Activated CD8-positive, alpha-beta memory T cell treated with anti-CD3 and anti-CD28 coated beads for 24 hours (primary cell): ENCODE data around the gene NCAM1.

Experiments
- DNase-seq: peaks from one replicate; pipeline ENCODE4 v3.0.0-alpha.2; 2020

NCAM1 gene

DNA sequence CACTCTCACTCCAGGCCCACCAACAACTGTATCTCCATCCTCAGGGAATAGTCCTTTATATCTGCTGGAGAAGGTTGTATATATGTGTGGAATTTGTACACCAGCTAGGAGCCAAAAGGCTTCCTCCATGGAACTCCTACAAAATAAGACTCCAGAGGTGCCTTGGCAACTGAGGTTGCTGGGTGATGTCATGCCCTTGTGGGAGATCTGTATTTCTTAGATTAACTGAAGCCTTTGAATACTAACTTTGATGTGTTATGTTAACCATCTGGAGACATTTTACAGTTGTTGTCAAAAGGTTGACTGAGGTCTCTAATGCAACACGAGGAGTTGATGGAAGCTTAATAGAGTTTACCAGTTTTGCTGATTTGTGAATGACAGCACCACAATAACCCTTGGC, 213.7 kb downstream of the NCAM1 start:
- no peak for DNase-seq

- DNase-seq: no peak
Measured at GRCh38 chr11:113176599-113177360, 215.6 kb downstream of the NCAM1 start.

DNA sequence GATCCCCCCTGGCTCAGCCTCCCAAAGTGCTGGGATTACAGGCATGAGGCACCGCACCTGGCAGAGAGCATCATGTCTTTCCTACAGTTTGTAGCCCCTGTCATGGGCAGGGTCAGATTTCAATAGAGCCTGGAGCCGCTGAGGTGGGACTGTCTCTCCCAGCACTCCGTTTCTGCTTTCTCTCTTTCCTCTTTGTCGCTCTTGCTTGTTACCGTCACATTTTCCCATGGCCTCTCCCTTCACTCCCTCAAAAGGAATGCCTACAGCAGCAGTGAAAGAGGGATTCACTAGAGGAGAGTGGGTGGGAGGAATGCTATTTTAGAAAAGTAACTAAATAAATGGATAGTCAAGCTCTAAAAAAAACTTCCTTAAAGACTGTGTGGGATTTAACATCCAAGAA, 216.5 kb downstream of the NCAM1 start:
- no peak for DNase-seq

DNA sequence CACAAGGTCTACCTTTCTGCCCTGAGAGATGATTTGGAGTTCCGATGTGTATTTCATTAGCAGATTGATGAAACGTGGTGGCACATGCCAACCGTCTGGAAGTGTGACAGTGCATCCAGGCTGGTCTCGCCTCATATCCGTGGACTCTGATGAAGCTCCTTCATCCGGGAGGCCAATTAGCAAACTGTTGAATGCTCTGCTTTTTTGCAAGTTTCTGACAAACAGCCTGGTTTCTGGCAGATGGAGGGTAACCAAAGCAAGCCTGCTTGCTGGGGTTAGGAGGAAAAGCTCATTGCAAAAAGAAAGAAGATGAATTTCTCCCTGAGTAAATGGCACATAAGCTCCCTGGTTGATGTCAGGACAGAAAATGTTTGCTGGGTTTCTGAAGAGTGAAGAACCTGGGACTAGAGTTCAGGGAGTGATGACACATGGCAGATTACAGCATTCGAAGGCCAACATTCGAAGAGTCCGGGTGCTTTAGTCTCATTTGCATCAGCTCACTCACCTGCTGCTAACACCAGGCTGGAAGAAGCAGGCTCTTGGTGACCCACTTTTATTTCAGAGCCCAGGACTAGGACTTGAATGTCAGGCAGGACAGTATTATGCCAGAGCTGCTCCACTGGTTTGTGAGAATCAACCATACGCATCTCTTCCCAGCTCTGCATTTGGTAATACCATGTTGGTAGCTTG, 217.3 kb downstream of the NCAM1 start:
- no peak for DNase-seq

DNA sequence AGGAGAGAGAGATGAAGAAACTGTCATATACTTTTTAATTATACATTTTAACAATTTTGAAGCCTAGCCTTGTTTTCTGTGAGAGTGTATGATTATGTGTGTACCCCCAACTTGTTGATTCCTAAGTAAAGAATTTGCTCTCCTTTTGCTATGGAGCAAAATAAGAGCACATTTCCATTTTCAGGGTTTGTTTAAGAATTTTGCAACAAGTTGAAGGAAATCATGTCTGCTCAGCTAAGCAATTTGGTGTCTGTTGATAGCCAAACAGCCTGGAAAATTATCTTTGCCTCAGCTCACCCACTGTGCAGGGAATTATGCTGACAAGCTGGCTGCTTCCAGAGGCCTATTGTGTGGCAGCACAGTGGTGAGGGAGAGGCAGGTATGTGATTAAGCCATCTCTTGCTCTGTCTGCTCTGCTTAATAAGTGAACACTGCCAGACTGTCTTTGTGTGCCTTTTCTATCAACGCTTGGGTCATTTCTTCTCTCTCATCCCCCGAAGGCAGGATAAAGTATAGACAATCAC, 218.0 kb downstream of the NCAM1 start:
- DNase-seq: no peak

DNA sequence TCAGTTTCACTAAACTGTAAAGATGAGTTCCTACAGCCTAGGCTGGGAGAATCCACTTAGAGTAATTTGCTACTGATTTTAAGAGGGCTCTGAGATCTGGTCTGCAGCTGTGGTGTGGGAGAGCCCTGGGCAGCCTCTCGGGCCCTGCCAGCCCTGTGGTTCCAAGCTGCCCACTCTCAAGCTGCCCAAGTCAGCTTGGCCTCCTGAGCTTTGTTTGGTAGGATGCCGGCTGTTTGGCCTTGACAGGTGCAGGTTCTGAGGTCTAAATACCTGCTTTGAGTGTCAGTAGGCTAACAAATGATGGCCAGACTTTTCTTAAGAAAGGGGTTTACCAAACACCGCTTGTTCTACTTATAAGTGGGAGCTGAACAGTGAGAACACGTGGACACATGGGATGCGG, 219.9 kb downstream of the NCAM1 start:
- DNase-seq: no peak

DNA sequence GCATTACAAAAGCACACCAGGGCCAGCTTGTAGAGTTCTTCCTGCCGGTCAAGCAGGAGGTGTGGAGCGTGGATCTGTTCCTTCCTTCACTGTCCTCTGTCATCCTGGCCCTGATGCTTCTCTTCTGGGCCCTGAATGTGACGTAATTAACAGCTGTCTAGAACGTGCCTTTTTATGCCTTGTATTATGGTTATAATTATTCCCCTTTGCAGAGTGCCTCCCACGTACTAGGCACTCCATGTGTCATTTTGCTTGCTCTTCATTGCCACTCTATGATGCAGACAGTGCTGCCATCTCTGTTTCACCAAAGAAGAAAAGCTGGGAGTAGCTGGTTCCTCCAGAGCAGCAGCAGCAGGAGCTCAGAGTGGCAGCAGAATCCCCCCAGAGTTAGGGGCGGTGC, 221.1 kb downstream of the NCAM1 start:
- DNase-seq: no peak

GRCh38 chr11:113184498-113184897, 223.3 kb downstream of the NCAM1 start:
- no peak for DNase-seq

- no peak for DNase-seq
Measured at GRCh38 chr11:113188371-113188834, 227.2 kb downstream of the NCAM1 start.

DNA sequence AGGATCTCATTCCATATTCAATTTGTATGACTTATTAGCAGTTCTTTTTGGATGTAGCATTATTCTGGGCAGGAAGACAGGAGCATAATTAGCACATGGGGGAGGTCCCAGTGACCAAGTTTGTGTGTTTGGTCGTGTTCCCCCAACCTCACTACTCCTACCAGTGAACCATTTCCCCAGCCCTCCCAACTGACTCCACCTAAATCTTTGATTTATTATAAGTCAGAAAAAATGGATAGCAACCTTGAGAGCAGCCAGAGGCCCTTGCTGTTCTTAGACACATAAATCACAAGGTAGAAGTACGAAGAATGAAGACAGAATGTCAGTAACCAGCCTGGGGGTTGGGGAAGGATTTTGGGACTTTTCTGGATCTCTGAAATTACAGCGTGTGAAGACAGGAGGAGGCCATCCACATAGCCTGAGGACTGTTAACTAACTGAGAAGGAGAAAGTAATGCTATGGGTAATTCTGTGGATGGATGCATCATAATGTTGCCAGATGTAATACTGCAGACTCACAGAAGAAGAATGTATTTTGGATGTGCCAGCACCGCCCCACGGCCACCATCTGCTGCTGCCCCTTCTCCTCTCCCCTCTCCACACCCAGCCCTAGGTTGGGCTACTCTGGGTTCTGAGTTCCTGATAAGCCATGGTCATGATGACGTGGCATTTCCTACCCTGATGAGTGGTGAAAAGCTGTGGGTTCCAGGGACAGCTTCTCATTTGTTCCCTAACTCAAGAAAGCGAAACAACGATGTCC, 228.9 kb downstream of the NCAM1 start:
- no peak for DNase-seq

- DNase-seq: no peak
Measured at GRCh38 chr11:113192121-113192925, 231.1 kb downstream of the NCAM1 start.

DNA sequence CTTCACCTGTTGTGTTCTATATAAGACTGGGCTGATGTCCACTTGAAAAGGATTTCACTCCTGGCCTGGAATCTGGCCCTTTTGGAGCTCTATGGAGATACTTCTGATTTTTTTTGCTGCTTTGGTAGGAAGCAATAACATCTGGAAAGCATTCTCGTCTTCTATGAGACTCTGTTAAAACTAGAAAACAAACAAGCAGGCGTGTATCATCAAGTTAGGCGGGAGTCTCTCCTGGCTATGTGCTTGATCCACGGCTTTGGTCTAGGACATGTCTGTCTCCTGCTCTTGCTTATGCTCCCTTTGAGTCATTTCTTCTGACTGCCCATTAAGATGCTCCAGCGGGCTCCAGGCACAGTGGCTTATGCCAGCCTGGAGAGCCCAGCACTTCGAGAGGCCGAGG, 231.8 kb downstream of the NCAM1 start:
- no peak for DNase-seq

DNA sequence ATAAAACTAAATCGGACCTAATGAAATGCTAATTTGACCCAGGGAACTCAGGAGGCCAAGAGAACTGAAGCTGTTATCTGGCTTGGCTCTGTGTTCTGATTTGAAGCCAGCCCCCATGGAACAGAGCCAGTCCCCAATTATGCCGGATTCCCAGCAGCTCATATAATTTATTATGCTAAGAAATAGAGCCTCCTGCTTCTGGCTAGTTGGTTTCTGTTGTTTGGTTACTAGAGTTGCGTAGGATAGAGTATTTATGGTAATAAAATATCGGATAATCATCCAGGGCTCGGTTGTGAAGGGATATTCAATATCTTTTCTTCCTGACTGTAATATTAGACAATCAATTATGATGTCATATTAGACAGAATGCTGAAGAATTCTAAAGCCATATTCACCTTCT, 232.7 kb downstream of the NCAM1 start:
- DNase-seq: no peak

- DNase-seq: no peak
Measured at GRCh38 chr11:113195728-113196127, 234.5 kb downstream of the NCAM1 start.

GRCh38 chr11:113197446-113197845, 236.2 kb downstream of the NCAM1 start:
- no peak for DNase-seq

- DNase-seq: no peak
Measured at GRCh38 chr11:113198972-113199661, 237.9 kb downstream of the NCAM1 start.

- DNase-seq: no peak
Measured at GRCh38 chr11:113199866-113200265, 238.6 kb downstream of the NCAM1 start.

DNA sequence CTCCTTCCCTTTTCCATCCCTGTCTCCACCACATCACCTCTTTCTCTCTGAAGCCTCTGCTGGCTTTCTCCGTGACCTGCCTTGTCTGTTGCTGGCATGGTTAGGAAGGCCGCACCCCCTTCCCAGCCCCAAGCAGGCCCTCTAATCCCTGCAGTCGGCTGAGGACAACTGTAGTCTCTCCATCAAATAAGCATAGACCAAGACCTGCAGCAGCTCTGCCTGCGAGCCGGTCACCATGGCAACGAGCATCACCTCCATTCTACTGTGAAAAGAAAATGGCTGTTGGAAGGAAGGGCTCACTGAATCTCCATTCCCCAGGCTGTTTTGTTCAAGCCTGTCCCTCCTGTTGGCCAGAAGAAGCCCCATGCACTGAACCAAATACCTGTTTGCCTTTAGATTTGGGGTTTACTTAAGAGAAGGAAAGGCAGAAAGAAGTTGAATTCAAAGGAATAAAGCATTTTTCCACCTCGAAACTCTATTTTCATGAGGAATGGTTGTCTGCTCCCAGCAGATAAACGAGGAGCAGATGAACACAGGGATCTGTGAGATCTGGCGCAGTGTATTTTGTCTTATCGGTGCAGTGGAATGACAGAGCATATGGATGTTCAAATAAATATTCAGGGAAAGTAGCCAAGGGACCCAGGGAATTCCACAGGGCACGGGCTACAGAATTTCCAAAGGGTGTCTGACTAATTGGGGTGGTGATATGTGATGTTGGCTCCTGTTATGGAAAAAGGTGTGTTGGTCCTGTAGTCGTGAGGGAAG, 240.0 kb downstream of the NCAM1 start:
- no peak for DNase-seq

DNA sequence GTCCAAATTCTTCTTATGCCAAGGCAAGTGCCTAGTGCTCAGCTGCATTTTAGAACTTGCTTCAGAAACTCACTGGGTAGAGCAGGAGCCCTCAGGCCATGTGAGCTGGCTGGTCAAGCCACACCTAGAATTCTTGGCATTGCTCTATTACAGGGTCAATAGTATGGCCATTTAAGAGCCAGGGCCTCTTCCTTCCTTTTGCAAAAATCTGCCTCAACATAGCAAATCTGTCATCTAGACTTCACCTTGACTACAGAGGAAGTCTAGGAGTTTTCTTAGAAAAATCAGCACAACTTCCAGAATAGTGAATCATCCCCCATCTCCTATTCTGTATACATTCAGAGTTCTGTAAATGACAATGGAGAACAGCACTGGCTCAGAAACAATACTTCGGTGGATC, 241.2 kb downstream of the NCAM1 start:
- DNase-seq: no peak

DNA sequence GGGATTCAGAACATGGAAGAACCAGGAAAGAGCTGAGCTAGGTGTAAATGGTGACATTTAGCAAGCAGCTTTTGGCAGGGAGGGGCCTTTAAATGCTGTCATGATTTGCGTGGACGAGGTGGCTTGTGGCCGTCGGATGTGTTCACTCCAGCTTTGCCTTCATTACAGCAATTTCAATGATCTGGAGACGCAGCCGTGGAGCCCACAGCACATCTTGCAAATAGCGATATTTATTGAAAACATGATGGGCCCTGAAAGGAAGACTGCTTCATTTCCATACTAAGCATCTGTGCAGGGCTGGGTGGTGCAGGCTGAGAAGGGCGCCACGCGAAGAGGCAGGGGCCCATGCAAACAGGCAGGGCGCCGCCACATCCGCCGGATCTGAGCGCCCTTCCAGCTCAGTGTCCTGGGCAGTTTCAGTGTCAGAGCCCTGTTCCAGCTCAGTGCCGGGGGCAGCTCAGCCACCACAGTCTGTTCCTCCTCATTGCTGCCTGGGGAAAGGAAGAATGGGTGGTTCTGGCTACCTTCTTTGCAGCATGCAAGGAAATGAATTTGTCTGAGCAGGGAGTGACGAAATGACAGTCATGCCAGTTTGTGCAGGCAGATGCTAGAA, 242.0 kb downstream of the NCAM1 start:
- no peak for DNase-seq

DNA sequence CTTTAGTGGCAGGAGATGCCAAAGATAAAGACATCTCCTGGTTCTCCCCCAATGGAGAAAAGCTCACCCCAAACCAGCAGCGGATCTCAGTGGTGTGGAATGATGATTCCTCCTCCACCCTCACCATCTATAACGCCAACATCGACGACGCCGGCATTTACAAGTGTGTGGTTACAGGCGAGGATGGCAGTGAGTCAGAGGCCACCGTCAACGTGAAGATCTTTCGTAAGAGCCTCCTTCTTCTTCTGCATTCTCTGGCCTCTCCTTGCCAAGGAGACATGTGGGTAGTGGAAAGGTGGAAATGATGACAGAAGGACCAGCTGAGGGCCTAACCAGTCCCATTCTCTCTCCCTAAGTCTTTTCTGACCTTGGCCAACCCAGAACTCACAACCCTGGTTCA, 243.1 kb downstream of the NCAM1 start:
- DNase-seq: no peak
